T47D (cell line): ENCODE measurements around the gene TYRO3.
"Not testable (repeated sequence)": the region's sequence is repeated elsewhere in the genome, so short reads cannot be mapped to it uniquely, and the experiment has no call there.

Experiments used
- DNase-seq, 2 experiments: peaks; one replicate each; pipeline versions ENCODE4 v3.0.0 to v3.0.0-alpha.2; 2011 to 2012; ENCODE audit warnings: low read depth in 1 of 2, low spot score in 1 of 2
- JUND ChIP-seq: IDR thresholded peaks from 2 replicates; pipeline ENCODE4 v1.6.1; 2012; ENCODE audit warnings: low read depth
- in situ Hi-C: cut with HindIII; loops from 2 replicates; pipeline ENCODE4 v1.10.0; 2016; ENCODE audit warnings: low sequenced_read_pairs, low pct_unique_long_range_greater_than_20kb

Gene TYRO3

DNA sequence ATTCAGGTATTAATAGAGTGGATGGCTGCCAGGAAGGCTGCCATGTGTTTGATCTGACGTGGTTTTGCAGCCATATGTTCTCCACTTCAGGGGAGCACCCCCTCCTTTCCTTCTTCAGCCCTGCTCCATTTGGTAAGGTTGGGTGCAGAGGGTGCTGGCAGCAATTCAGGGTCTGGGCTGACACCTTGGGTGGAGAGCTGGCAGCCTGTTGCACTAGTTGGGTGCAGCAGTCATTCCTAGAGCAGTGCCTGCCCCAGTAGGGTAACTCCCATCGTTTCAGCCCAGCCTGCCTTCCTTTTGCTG lies 1.5 kb downstream of the TYRO3 start:
- in situ Hi-C loops = no loop called here
- no peak for DNase-seq
- no peak for TF ChIP-seq JUND

DNA sequence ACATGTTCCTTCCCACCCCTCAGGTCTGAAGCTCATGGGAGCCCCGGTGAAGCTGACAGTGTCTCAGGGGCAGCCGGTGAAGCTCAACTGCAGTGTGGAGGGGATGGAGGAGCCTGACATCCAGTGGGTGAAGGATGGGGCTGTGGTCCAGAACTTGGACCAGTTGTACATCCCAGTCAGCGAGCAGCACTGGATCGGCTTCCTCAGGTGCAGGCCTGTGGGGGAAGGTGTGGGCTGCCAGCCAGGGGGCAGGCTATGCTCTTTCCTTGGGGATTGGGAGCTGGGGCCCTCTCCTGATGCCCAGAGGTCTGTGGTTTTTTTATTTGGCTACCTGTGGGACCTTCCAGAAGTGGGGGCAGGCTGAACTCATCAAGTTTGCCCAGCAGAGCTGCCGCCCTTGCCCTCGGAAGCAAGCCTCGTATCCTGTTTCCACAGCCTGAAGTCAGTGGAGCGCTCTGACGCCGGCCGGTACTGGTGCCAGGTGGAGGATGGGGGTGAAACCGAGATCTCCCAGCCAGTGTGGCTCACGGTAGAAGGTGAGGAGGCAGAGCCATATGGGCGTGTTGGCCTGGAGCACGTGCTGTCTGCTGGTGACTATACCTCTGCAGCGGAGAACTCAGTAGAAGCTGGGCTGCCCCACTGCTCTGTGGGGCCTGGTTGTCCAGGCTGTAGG lies 2.2 kb downstream of the TYRO3 start:
- no peak for DNase-seq
- TF ChIP-seq JUND = no peak
- in situ Hi-C loops = no loop called here

DNA sequence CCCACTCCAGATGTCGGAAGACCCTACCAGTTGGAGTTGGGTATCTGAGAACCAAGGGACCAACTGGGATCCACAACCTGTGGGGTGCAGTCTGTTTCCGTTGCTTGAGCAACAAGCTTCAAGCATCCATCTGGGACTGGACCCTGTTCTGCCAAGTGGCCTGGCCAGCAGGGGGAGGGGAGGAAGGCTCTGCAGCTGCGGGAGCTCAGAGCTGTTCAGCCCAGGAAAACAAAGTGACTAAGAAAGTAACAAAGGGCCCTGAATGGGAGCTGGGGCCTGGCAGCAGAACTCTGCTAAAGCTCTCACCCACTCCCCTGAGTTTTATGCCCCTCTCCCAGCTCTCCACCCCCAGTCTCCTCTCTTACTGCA lies 2.7 kb downstream of the TYRO3 start:
- no peak for TF ChIP-seq JUND
- DNase-seq = no peak
- in situ Hi-C loops = no loop called here

DNA sequence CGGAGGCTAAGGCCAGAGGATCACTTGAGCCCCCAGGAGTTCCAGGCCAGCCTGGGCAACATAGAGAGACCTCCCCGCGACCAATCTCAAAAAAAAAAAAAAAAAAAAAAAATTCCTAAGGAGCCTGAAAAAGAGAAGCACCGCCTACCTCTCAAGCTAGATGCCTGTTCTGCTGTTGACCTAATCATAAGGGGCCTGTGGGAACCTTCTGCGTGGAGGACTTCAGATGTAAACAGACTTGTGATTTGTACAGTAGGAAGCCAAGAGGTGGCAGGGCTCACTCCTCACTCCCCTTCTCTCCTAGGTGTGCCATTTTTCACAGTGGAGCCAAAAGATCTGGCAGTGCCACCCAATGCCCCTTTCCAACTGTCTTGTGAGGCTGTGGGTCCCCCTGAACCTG lies 3.2 kb downstream of the TYRO3 start:
- in situ Hi-C loops = no loop called here
- DNase-seq = no peak

DNA sequence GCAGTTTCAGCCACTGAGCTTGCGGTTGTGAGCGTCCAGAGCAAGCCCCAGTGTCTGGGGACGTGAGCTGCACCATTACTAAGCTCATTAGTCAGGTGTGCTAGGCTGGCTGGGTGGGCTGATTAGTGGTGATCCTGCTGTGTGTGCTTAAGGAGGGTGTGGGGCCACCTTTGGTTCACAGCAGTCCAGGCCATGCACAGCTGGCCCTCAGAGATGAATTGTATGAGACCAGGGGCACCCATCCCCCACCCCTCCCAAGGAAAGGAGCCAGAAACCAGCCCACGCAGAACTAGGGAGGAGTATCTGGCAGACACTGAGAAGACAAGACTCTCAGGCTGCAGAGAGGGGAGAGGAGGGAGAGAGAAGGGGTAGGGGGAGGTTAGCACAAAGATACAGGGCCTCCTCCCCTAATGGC lies 3.8 kb downstream of the TYRO3 start:
- DNase-seq = no peak
- TF ChIP-seq JUND = no peak
- in situ Hi-C loops = no loop called here

More for the DNA sequence above, 3.2 kb downstream of the TYRO3 start:
- no peak for TF ChIP-seq JUND

DNA sequence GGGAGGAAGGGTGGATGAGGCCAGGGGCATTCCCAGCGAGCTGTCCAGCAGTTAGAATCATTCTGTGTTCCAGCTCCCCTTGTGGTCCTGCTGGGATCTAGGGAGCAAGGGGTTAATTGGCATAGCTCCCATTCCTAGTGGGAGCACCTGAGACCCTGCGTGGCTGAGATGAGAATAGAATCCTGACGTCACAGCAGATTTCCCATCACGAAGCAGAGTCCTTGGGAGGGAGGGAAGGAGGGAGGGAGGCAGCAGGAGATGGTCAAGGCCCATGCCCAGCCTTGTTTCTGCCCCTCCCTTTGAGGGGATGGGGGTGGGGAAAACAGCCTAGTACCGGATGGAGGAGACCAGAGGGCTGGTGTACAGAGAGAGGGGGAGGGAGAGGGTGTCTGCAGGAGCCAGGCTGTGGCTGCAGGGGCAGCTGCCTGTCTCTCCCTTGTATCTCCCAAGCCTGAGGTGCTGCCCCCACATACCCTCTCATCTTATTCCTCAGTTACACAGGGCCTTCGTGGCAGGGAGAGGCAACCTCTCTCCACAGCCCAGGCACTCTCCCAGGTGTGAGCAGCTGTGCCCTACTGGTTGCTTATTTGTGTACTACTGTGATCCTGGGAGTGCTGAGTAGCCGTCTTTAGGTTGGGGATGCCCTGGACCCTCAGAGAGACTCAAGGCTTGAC lies 5.4 kb downstream of the TYRO3 start:
- DNase-seq = no peak

DNA sequence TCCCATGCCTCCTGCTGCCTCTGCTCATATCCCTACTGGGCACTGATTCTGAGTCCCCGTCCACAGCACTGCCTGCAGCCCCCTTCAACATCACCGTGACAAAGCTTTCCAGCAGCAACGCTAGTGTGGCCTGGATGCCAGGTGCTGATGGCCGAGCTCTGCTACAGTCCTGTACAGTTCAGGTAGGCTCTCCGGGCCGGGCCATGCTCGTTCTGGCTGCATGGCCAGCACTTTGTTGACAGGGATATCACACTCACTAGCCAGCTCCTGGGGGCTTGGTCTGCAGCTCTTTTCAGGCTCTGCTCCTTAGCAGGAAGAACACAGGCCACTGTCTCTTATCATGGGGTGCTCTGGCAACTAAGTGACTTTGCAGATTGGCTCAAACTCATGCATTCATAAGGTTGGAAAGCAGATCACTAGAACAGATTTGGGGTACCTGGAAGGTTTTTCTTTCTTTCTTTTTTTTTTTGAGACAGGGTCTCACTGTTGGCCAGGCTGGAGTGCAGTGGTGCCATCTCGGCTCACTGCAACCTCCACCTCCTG lies 6.0 kb downstream of the TYRO3 start:
- no peak for DNase-seq
- TF ChIP-seq JUND = no peak
- in situ Hi-C loops = no loop called here

More for the DNA sequence above, 5.4 kb downstream of the TYRO3 start:
- in situ Hi-C loops = no loop called here
- TF ChIP-seq JUND = no peak

DNA sequence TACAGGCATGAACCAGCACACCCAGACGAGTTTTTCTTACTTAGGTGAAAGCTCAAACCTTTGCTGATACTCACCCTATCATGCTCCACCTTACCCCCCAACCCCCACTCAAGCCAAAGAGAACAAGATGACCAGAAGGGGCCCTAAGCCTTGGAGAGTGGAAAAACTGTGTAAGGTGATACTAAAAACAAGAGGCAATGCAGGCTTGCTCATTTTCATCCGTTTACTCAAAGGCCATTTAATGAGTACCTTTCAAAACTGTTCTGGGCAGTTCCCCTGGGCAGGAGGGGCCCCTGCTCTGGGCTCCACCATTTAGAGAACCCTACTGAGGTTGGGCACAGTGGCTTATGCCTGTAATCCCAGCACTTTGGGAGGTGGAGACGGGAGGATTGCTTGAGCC lies 6.7 kb downstream of the TYRO3 start:
- DNase-seq = no peak
- TF ChIP-seq JUND = no peak
- in situ Hi-C loops = no loop called here

DNA sequence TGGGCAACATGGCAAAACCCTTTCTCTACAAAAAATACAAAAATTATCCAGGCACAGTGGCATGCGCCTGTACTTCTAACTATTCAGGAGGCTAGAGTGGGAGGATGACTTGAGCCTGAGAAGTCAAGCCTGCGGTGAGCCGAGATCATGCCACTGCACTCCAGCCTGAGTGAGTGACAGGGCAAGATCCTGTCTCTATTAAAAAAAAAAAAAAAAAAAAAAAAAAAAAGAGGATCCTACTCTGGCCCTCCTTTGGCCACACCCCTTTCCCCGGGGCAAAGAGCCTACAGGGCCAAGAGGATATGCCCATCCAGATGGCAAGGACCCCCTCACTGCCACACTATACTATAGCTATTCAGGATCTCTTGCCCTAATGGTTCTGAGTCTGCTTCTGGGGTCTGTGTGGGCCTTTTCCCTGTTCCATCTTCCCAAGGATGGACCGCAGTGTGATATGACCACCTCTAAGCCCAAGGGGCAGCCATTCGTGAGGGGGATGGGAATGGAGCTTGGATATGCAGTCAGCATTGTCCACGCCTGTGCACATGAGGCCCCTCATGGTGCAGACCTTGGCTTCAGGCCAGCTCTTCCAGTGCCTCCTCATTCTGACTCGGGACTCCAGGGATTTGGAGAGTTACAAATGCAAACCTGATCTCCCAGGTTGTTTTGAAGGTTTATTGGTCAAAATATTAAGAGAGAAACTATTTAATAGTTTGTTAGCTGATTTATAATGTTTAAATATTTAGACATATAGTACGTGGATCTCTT lies 7.3 kb downstream of the TYRO3 start:
- no peak for DNase-seq
- no peak for TF ChIP-seq JUND
- in situ Hi-C loops = no loop called here

DNA sequence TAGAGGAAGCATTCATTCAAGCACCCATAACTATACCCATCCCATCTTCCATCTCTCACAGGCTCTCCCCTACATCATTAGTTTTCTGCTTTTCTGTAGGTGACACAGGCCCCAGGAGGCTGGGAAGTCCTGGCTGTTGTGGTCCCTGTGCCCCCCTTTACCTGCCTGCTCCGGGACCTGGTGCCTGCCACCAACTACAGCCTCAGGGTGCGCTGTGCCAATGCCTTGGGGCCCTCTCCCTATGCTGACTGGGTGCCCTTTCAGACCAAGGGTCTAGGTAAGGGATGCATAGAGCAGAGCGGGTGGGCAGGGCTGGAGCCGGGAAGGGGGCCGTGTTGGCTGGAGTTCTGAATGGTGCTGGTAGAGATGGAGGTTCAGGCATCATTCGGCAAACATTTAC lies 8.2 kb downstream of the TYRO3 start:
- TF ChIP-seq JUND = no peak
- DNase-seq = no peak
- in situ Hi-C loops = no loop called here

DNA sequence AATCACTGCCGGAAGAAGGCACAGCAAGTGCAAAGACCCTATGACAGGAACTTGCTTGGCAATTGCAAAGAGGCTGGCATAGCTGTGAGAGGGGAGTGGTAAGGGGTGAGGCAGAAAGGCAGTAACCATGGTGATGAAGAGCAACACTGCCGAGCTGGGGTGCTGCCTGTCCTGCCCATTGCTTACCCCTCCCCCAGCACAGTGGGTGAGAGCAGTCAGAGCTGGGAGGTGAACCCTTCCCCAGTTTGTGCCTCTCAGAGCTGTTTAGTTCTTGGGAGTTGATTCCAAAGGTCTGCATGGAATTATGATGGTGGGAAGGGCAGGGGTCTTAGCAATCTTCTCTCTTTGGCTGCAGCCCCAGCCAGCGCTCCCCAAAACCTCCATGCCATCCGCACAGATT lies 8.8 kb downstream of the TYRO3 start:
- TF ChIP-seq JUND = no peak
- no peak for DNase-seq
- in situ Hi-C loops = no loop called here

DNA sequence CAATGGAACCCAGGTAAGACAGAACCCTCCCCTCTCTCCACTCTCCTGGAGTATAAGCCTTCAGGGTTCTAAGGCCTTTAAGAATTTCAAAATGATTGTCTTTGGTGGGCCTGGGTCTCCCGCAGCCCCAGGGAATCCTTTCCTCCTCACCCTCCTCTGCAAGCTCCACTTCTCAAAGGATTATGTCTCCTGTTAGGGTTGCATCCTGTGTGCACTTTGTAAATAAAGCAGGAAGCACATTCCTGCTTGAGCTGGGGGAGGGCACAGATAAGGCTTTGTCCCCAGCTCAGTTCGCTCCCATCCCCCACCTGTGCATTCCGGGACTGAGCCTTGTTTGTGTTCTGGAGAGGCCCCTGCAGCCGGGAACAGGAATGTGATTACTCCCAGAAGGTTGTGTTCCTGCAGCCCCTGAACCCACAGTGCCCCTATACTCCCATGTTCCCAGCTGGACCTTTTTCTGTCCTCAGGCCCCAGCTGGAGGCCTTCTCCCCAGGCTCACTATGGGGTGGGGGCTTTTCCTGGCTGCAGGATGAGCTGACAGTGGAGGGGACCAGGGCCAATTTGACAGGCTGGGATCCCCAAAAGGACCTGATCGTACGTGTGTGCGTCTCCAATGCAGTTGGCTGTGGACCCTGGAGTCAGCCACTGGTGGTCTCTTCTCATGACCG lies 9.5 kb downstream of the TYRO3 start:
- no peak for TF ChIP-seq JUND
- DNase-seq = no peak
- in situ Hi-C loops = no loop called here

DNA sequence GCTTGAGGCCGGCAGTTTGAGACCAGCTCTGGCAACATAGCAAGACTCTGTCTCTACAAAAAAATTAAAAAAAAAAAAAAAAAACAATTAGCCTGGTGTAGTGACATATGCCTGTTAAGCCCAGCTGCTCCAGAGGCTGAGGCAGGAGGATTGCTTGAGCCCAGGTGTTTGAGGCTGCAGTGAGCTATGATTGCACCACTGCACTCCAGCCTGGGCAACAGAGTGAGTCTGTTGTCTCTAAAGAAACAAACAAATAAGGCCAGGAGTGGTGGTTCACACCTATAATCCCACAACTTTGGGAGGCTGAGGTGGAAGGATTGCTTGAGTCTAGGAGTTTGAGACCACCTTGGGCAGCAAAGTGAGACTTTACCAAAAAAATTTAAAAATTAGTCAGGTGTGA lies 10.2 kb downstream of the TYRO3 start:
- in situ Hi-C loops, DNase-seq: not testable (repeated sequence)
